HFFc6 (cell line): Measurements from ENCODE around the gene IL1RAPL1. TPM values are rescaled to one million over a fixed set of nuclear protein-coding genes. Genes with fewer than 3 reads are reported as not detected.

Experiments used
- DNase-seq: peaks from one replicate; pipeline ENCODE4 v3.0.0-alpha.2; 2018
- H3K27ac Mint-ChIP-seq: 2 replicates; pipeline ENCODE4 v1.8.0; 2020; ENCODE audit warnings: mild to moderate bottlenecking, mixed read lengths
- H3K27me3 Mint-ChIP-seq: 2 replicates; pipeline ENCODE4 v1.8.0; 2021; ENCODE audit warnings: mild to moderate bottlenecking, moderate library complexity, mixed read lengths; ENCODE audit not compliant: insufficient read depth
- H3K36me3 Mint-ChIP-seq: 2 replicates; pipeline ENCODE4 v1.8.0; 2021; ENCODE audit warnings: low read depth, mixed read lengths
- H3K4me1 Mint-ChIP-seq: 2 replicates; pipeline ENCODE4 v1.8.0; 2020; ENCODE audit warnings: low read depth, mixed read lengths
- H3K4me3 Mint-ChIP-seq: 2 replicates; pipeline ENCODE4 v1.8.0; 2020; ENCODE audit warnings: mild to moderate bottlenecking, moderate library complexity, mixed read lengths
- H3K9me3 Mint-ChIP-seq: 2 replicates; pipeline ENCODE4 v1.8.0; 2020; ENCODE audit warnings: mild to moderate bottlenecking, mixed read lengths
- CTCF ChIP-seq: fragments of 200-600 bp; sonication (generic); IDR thresholded peaks from 2 replicates; pipeline ENCODE4 v1.5.0; 2021; ENCODE audit warnings: antibody characterized with exemption, mild to moderate bottlenecking
- total RNA-seq, 6 experiments: library from RNA; stranded (reverse); fragmentation: NEBNext Ultra II Directional; extraction: Animal tissue kit (Norgen Biotek cat#: 25700); gene quantifications; 2 replicates in 1 of 6; 3 replicates in 5 of 6; pipeline ENCODE4 v1.2.3, GENCODE V29; 2021

IL1RAPL1 gene
- total RNA-seq, 6 experiments from 2014 or later, result not detected

- Mint-ChIP-seq H3K9me3 (no peaks in the 10 kb centered on the region), H3K4me1 (peaks cover 17% of the 10 kb centered on the region), H3K27ac (no peak overlapping the region), H3K27me3 (no peaks in the 10 kb centered on the region), H3K36me3 (no peaks in the 10 kb centered on the region), H3K4me3 (no peak overlapping the region)
- TF ChIP-seq CTCF, result no peak
- no peak for DNase-seq
Observed at GRCh38 chrX:29528281-29528680, 941.0 kb downstream of the IL1RAPL1 start.

- H3K27ac Mint-ChIP-seq, result peak overlapping the region; percentile 40; the same call in 1 of the 2 replicates
- H3K36me3 Mint-ChIP-seq, result no peaks in the 10 kb centered on the region
Observed at GRCh38 chrX:29530501-29530900, 943.3 kb downstream of the IL1RAPL1 start.

GRCh38 chrX:29531336-29531735, 944.1 kb downstream of the IL1RAPL1 start:
- no peak overlapping the region for H3K27ac Mint-ChIP-seq
- H3K4me3 Mint-ChIP-seq, result no peak overlapping the region
- no peaks in the 10 kb centered on the region for H3K27me3 Mint-ChIP-seq
- no peak for TF ChIP-seq CTCF
- no peak for DNase-seq
- no peaks in the 10 kb centered on the region for H3K9me3 Mint-ChIP-seq
- no peaks in the 10 kb centered on the region for H3K36me3 Mint-ChIP-seq
- H3K4me1 Mint-ChIP-seq, result peaks cover 26% of the 10 kb centered on the region

More at GRCh38 chrX:29530501-29530900, 943.3 kb downstream of the IL1RAPL1 start:
- H3K4me1 Mint-ChIP-seq, result peaks cover 23% of the 10 kb centered on the region
- no peak overlapping the region for H3K4me3 Mint-ChIP-seq
- TF ChIP-seq CTCF, result no peak
- peak; percentile 35 for DNase-seq
- H3K9me3 Mint-ChIP-seq, result no peaks in the 10 kb centered on the region
- no peaks in the 10 kb centered on the region for H3K27me3 Mint-ChIP-seq

- no peak overlapping the region for H3K4me3 Mint-ChIP-seq
- DNase-seq, result no peak
- H3K27me3 Mint-ChIP-seq, result no peaks in the 10 kb centered on the region
- no peak for TF ChIP-seq CTCF
- peaks cover 21% of the 10 kb centered on the region for H3K4me1 Mint-ChIP-seq
- no peaks in the 10 kb centered on the region for H3K36me3 Mint-ChIP-seq
- H3K9me3 Mint-ChIP-seq, result no peaks in the 10 kb centered on the region
- peak overlapping the region; percentile 71 for H3K27ac Mint-ChIP-seq
Observed at GRCh38 chrX:29535212-29536162, 948.2 kb downstream of the IL1RAPL1 start.

GRCh38 chrX:29541038-29541437, 953.8 kb downstream of the IL1RAPL1 start:
- Mint-ChIP-seq H3K9me3 (no peaks in the 10 kb centered on the region), H3K27me3 (peaks cover 1% of the 10 kb centered on the region), H3K4me3 (no peak overlapping the region), H3K36me3 (no peaks in the 10 kb centered on the region), H3K27ac (no peak overlapping the region), H3K4me1 (peaks cover 15% of the 10 kb centered on the region)
- TF ChIP-seq CTCF, result no peak
- peak; percentile 19 for DNase-seq
